Right renal pelvis (tissue), 4 donors: ENCODE measurements around the gene USF1. TPM values are rescaled to one million over a fixed set of nuclear protein-coding genes. Genes with fewer than 3 reads are reported as not detected.
"Not testable (repeated sequence)": the region's sequence is repeated elsewhere in the genome, so short reads cannot be mapped to it uniquely, and the experiment has no call there.

Experiments
- DNase-seq, 4 donors: peaks; one replicate each; pipeline ENCODE4 v3.0.0-alpha.2; 2013; ENCODE audit warnings: low read depth in 4 of 4, low spot score in 3 of 4, missing footprints in 1 of 4
- polyA plus RNA-seq, 4 donors: library from polyadenylated mRNA; unstranded; fragments of 120-200 nt; gene quantifications; one replicate each; pipeline ENCODE4 v1.2.1, GENCODE V29; 2013; ENCODE audit not compliant: insufficient read length in 4 of 4

The USF1 gene
- polyA plus RNA-seq, 4 donors: 55.0 to 59.3 (median 56.6) TPM

GRCh38 chr1:161080441-161081405 lies 34.9 kb upstream of the USF1 start:
- no peak for DNase-seq

GRCh38 chr1:161079436-161080110 lies 33.8 kb upstream of the USF1 start:
- DNase-seq: no peak

GRCh38 chr1:161077426-161077825 lies 31.6 kb upstream of the USF1 start:
- no peak for DNase-seq

GRCh38 chr1:161076410-161076809 lies 30.6 kb upstream of the USF1 start:
- DNase-seq: no peak

GRCh38 chr1:161074676-161075368 lies 29.0 kb upstream of the USF1 start:
- no peak for DNase-seq

GRCh38 chr1:161073474-161074121 lies 27.8 kb upstream of the USF1 start:
- no peak for DNase-seq

- no peak for DNase-seq
Measured at GRCh38 chr1:161072751-161073449, 27.1 kb upstream of the USF1 start.

GRCh38 chr1:161071886-161072371 lies 26.2 kb upstream of the USF1 start:
- DNase-seq: no peak

- DNase-seq: no peak
Measured at GRCh38 chr1:161070761-161071160, 25.0 kb upstream of the USF1 start.

GRCh38 chr1:161069731-161070270 lies 24.0 kb upstream of the USF1 start, which contains the start of gene ARHGAP30:
Gene ARHGAP30 (minus strand): TSS chr1:161069891. CDS start chr1:161069624, 267 bp downstream.
- DNase-seq: no peak

GRCh38 chr1:161069241-161069640 lies 23.5 kb upstream of the USF1 start:
- no peak for DNase-seq

GRCh38 chr1:161068306-161069234 lies 22.8 kb upstream of the USF1 start:
- DNase-seq: no peak

GRCh38 chr1:161066694-161067093 lies 20.9 kb upstream of the USF1 start:
- DNase-seq: no peak

GRCh38 chr1:161065681-161066080 lies 19.9 kb upstream of the USF1 start:
- DNase-seq: not testable (repeated sequence)

- not testable (repeated sequence) for DNase-seq
Measured at GRCh38 chr1:161063936-161064335, 18.2 kb upstream of the USF1 start.

GRCh38 chr1:161061419-161061818 lies 15.6 kb upstream of the USF1 start:
- no peak for DNase-seq

- DNase-seq: no peak
Measured at GRCh38 chr1:161059293-161059692, 13.5 kb upstream of the USF1 start.

GRCh38 chr1:161054805-161055204 lies 9.0 kb upstream of the USF1 start:
- DNase-seq: no peak
